Measurements from ENCODE around the gene ZDHHC14. TPM values are rescaled to one million over a fixed set of nuclear protein-coding genes. Genes with fewer than 3 reads are reported as not detected.

ZDHHC14 gene
- total RNA-seq, 1 donor from 2014 or later = 15.2 TPM

GRCh38 chr6:157528931-157529653 is 148.1 kb downstream of the ZDHHC14 start:
- no peaks in the 10 kb centered on the region for H3K9me3 ChIP-seq
- H3K4me1 ChIP-seq = no peaks in the 10 kb centered on the region
- no peak for DNase-seq (ENCODE audit: extremely low spot score in 2 of 2)
- H3K4me3 ChIP-seq = no peak overlapping the region
- H3K27me3 ChIP-seq = no peaks in the 10 kb centered on the region
- TF ChIP-seq POLR2A (IDR thresholded peaks at IDR 0.05) = no peak
- TF ChIP-seq POLR2AphosphoS5 (IDR thresholded peaks at IDR 0.05; ENCODE audit: insufficient read depth in 1 of 2, low read depth in 1 of 2) = no peak
- no peak for TF ChIP-seq CTCF (IDR thresholded peaks at IDR 0.05)
- no peak overlapping the region for H3K27ac ChIP-seq
- intact Hi-C loops (cut with DNase I) = no loop called here
- H3K36me3 ChIP-seq = no peaks in the 10 kb centered on the region

GRCh38 chr6:157529654-157530039 is 148.7 kb downstream of the ZDHHC14 start:
- Histone ChIP-seq H3K27ac (no peak overlapping the region), H3K27me3 (no peaks in the 10 kb centered on the region), H3K4me1 (no peaks in the 10 kb centered on the region), H3K4me3 (no peak overlapping the region), H3K9me3 (no peaks in the 10 kb centered on the region), H3K36me3 (no peaks in the 10 kb centered on the region)
- no peak for TF ChIP-seq CTCF (IDR thresholded peaks at IDR 0.05)
- TF ChIP-seq POLR2AphosphoS5 (IDR thresholded peaks at IDR 0.05; ENCODE audit: insufficient read depth in 1 of 2, low read depth in 1 of 2) = no peak
- no peak for TF ChIP-seq POLR2A (IDR thresholded peaks at IDR 0.05)
- DNase-seq (ENCODE audit: extremely low spot score in 2 of 2) = no peak
- intact Hi-C loops (cut with DNase I) = no loop called here

- intact Hi-C loops (cut with DNase I) = no loop called here
- TF ChIP-seq POLR2AphosphoS5 (IDR thresholded peaks at IDR 0.05; ENCODE audit: insufficient read depth in 1 of 2, low read depth in 1 of 2) (no peak), POLR2A (IDR thresholded peaks at IDR 0.05) (no peak)
- no peaks in the 10 kb centered on the region for H3K9me3 ChIP-seq
- no peak overlapping the region for H3K27ac ChIP-seq
- DNase-seq (ENCODE audit: extremely low spot score in 2 of 2) = no peak
- no peaks in the 10 kb centered on the region for H3K36me3 ChIP-seq
- peaks cover 3% of the 10 kb centered on the region for H3K4me1 ChIP-seq
- no peaks in the 10 kb centered on the region for H3K27me3 ChIP-seq
- H3K4me3 ChIP-seq = no peak overlapping the region
These were observed 149.1 kb downstream of the ZDHHC14 start for GRCh38 chr6:157530126-157530525.

GRCh38 chr6:157530724-157531168 is 149.8 kb downstream of the ZDHHC14 start:
- no peak for TF ChIP-seq POLR2AphosphoS5 (IDR thresholded peaks at IDR 0.05; ENCODE audit: insufficient read depth in 1 of 2, low read depth in 1 of 2)
- TF ChIP-seq CTCF (IDR thresholded peaks at IDR 0.05) = no peak
- no peak for TF ChIP-seq POLR2A (IDR thresholded peaks at IDR 0.05)
- Histone ChIP-seq H3K9me3 (no peaks in the 10 kb centered on the region), H3K4me3 (no peak overlapping the region), H3K27me3 (no peaks in the 10 kb centered on the region), H3K27ac (no peak overlapping the region), H3K4me1 (peaks cover 10% of the 10 kb centered on the region), H3K36me3 (no peaks in the 10 kb centered on the region)
- intact Hi-C loops (cut with DNase I) = no loop called here
- DNase-seq (ENCODE audit: extremely low spot score in 2 of 2) = no peak

- no peak for TF ChIP-seq POLR2AphosphoS5 (IDR thresholded peaks at IDR 0.05; ENCODE audit: insufficient read depth in 1 of 2, low read depth in 1 of 2)
- TF ChIP-seq POLR2A (IDR thresholded peaks at IDR 0.05) = no peak
- TF ChIP-seq CTCF (IDR thresholded peaks at IDR 0.05) = no peak
- Histone ChIP-seq H3K4me1 (peaks cover 16% of the 10 kb centered on the region), H3K9me3 (no peaks in the 10 kb centered on the region), H3K36me3 (no peaks in the 10 kb centered on the region), H3K27me3 (no peaks in the 10 kb centered on the region), H3K4me3 (no peak overlapping the region), H3K27ac (no peak overlapping the region)
- intact Hi-C loops (cut with DNase I) = no loop called here
- DNase-seq (ENCODE audit: extremely low spot score in 2 of 2) = peak in 1 of 2 donors; percentile 80
These were observed 150.4 kb downstream of the ZDHHC14 start for GRCh38 chr6:157531169-157531985.

Data from vagina (tissue), 2 donors.